Measurements from ENCODE around the gene C20orf204. TPM values are rescaled to one million over a fixed set of nuclear protein-coding genes. Genes with fewer than 3 reads are reported as not detected.

Gene C20orf204
- total RNA-seq, 1 experiment from 2014 or later, result 3.4 TPM

- no peaks in the 10 kb centered on the region for H3K4me1 ChIP-seq (ENCODE audit: insufficient read depth, low read length)
- H3K9ac ChIP-seq (ENCODE audit: low read length), result no peak overlapping the region
- peaks cover 62% of the 10 kb centered on the region for H3K36me3 ChIP-seq (ENCODE audit: low read depth, low read length)
- no peak overlapping the region for H3K27ac ChIP-seq (ENCODE audit: low read length)
- H3K79me2 ChIP-seq (ENCODE audit: low read length), result no peaks in the 10 kb centered on the region
- BruUV-seq (replicated peaks), result no TSS peak
- H3K4me3 ChIP-seq (ENCODE audit: low read length), result no peak overlapping the region
- H4K20me1 ChIP-seq (ENCODE audit: low read length), result no peaks in the 10 kb centered on the region
- H3K9me2 ChIP-seq (replicated peaks; ENCODE audit: low read length), result no peaks in the 10 kb centered on the region
- TF ChIP-seq CTCF (conservative IDR thresholded peaks at IDR 0.05; ENCODE audit: low read depth, low read length) (no peak), EZH2phosphoT487 (IDR thresholded peaks at IDR 0.05; ENCODE audit: borderline replicate concordance, low read length) (no peak), EZH2 (IDR thresholded peaks at IDR 0.05; ENCODE audit: low read length, unreplicated experiment) (no peak)
- H3K9me3 ChIP-seq (ENCODE audit: low read length), result no peaks in the 10 kb centered on the region
- CTCF ChIA-PET, result no interaction called here
- H3K27me3 ChIP-seq (ENCODE audit: low read length), result no peaks in the 10 kb centered on the region
- no peak overlapping the region for H3K4me2 ChIP-seq (ENCODE audit: low read length)
- no peak overlapping the region for H2AFZ ChIP-seq (ENCODE audit: low read length)
- no peaks in the 10 kb centered on the region for H3F3A ChIP-seq (ENCODE audit: low read length, unreplicated experiment)
- DNase-seq (no peak), ATAC-seq (no peak)
- POLR2A ChIA-PET (ENCODE audit: unreplicated experiment), result no interaction called here
- intact Hi-C loops (cut with micrococcal nuclease), result no loop called here
Observed at GRCh38 chr20:64023361-64024140, 12.4 kb upstream of the C20orf204 start.

- Histone ChIP-seq H3K4me1 (ENCODE audit: insufficient read depth, low read length) (no peaks in the 10 kb centered on the region), H3K79me2 (ENCODE audit: low read length) (no peaks in the 10 kb centered on the region), H2AFZ (ENCODE audit: low read length) (no peak overlapping the region), H3K9ac (ENCODE audit: low read length) (no peak overlapping the region), H3K27ac (ENCODE audit: low read length) (no peak overlapping the region), H3K36me3 (ENCODE audit: low read depth, low read length) (peaks cover 56% of the 10 kb centered on the region), H4K20me1 (ENCODE audit: low read length) (no peaks in the 10 kb centered on the region), H3K9me3 (ENCODE audit: low read length) (no peaks in the 10 kb centered on the region), H3K4me3 (ENCODE audit: low read length) (no peak overlapping the region), H3K9me2 (replicated peaks; ENCODE audit: low read length) (no peaks in the 10 kb centered on the region), H3K4me2 (ENCODE audit: low read length) (no peak overlapping the region), H3K27me3 (ENCODE audit: low read length) (no peaks in the 10 kb centered on the region), H3F3A (ENCODE audit: low read length, unreplicated experiment) (no peaks in the 10 kb centered on the region)
- DNase-seq (no peak), ATAC-seq (no peak)
- TF ChIP-seq EZH2phosphoT487 (IDR thresholded peaks at IDR 0.05; ENCODE audit: borderline replicate concordance, low read length) (no peak), CTCF (conservative IDR thresholded peaks at IDR 0.05; ENCODE audit: low read depth, low read length) (no peak), EZH2 (IDR thresholded peaks at IDR 0.05; ENCODE audit: low read length, unreplicated experiment) (no peak)
- intact Hi-C loops (cut with micrococcal nuclease), result no loop called here
- BruUV-seq (replicated peaks), result no TSS peak
- CTCF ChIA-PET, result no interaction called here
- POLR2A ChIA-PET (ENCODE audit: unreplicated experiment), result no interaction called here
Observed at GRCh38 chr20:64024141-64024990, 11.6 kb upstream of the C20orf204 start.

All from PC-3 (cell line).